SIG-M5 (cell line): Measurements from ENCODE around the gene INHBA.

Source experiments
- DNase-seq: peaks from one replicate; lab custom pipeline; 2025; lab: John Stamatoyannopoulos, UW

Gene INHBA

GRCh38 chr7:41688906-41689305 lies 14.0 kb downstream of the INHBA start:
- DNase-seq = no peak

DNA sequence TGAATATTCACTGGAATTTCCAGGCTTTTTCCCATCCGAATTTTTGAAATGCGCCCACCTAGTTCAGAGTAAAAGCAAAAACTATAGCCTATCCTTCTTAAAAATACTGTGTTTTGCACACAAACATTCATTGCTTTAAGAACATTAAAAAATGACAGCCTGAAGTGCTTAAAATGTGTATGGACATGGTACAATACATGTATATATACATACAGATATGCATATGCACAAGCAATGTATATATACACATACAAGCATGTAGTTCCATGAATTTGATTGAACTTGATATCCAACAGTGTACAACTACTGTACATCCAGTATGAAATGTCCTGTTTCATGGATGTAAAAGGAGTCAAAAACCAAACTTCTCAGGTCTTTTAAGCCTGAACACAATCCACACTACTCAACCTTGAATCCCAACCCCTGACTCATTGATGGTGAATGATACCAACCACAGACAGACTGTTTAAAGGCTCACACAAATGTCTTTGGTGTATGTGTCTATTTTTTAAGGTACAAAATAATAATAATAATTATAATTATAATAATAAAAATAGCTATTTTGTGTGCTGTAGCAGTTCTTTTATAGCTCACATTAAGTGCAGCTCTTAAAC lies 14.8 kb downstream of the INHBA start:
- DNase-seq = no peak

DNA sequence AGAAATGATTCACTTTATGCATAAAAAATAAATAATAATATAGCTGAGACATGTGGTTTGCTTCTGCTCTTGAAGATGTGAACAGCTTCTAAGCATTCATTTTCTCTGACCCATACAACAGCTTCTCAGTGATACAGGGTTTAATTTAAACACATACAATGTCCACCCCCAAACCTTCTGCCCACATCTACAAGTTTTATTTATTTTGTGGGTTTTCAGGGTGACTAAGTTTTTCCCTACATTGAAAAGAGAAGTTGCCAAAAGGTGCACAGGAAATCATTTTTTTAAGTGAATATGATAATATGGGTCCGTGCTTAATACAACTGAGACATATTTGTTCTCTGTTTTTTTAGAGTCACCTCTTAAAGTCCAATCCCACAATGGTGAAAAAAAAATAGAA lies 17.2 kb downstream of the INHBA start:
- DNase-seq = no peak

- no peak for DNase-seq
Observed at GRCh38 chr7:41682422-41682821, 20.5 kb downstream of the INHBA start.

GRCh38 chr7:41679566-41679965 lies 23.3 kb downstream of the INHBA start:
- no peak for DNase-seq

DNA sequence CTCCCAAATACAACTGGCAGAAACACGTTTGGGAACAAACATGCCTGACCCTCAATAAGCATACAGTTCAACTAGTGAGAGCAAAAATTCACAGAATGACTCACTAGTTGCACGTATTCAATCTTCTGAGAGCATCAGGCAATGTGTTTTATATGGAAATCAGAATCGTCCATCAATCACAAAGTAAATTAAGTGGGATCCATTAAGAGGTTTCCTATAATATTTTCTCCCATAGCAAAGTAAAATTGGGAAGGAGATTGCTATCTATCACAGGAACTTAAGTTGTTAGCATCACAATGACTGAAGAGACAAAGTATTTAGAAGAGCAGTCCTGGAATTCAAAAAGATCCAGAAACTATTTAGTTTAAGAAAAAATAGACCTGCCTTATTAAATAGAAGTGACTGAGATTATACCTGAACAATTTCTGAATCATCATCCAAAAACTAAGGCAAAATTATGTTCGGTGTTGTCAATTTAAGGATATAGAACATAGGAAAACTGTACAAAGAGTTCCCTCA lies 28.3 kb downstream of the INHBA start:
- no peak for DNase-seq

GRCh38 chr7:41661596-41661995 lies 41.3 kb downstream of the INHBA start:
- DNase-seq = no peak

DNA sequence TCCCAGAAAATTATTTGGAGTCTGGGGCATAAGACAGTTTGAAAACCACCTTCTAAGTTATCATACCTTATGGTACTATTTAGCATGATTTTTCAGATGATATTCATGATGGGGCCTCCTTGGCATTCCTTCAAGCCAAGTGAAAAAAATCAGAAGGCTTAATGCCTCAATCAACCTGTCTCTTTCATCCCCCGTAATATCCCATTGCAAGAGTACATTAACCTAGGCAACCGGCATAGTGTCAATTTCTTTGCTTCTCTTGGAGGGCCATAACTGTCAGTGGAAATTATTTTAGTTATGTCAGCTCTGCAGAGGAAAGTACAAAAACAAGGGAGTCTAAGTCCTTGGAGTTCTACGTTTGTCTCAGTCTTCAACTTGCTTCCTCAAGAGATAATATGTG lies 43.4 kb downstream of the INHBA start:
- DNase-seq = no peak

- DNase-seq = no peak
Observed at GRCh38 chr7:41656366-41656765, 46.5 kb downstream of the INHBA start.

- no peak for DNase-seq
Observed at GRCh38 chr7:41655426-41655825, 47.5 kb downstream of the INHBA start.

DNA sequence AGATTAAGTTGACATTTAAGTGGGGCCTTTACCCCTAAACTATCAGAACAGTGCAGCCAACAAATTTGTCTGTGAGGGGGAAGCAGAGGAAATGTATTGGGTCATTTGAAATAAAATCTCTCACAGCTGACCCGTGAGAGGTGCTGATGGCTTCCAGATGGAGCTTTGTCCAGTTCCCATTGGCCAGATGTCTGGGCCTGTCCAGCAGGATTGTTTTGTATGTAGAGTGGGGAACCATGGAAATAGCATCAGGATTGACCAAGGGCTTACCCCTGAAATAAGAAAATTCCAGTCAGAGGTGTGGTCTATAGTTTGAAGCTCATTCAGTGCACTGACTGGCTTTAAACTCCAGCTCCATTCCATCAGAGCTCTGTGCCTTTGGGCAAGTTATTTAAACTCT lies 50.6 kb downstream of the INHBA start:
- no peak for DNase-seq

DNA sequence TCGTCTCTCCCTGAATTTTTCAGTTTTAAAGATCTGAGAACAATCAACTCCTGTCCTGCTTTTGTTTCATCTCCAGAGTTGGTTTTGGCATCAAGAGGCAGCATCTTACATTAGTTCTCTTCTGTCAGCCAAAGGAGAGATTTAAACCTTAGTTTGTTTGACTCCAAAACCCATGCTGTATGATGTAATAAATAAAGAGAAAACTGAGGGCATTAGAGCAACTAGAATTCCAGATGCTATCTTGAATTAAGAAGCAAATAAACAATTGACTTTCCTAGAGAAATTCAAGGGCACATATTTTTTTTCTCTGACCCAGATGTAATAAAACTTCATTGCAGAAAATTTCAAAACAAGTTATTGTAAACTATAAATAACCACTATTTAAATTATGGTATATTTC lies 54.4 kb downstream of the INHBA start:
- no peak for DNase-seq

DNA sequence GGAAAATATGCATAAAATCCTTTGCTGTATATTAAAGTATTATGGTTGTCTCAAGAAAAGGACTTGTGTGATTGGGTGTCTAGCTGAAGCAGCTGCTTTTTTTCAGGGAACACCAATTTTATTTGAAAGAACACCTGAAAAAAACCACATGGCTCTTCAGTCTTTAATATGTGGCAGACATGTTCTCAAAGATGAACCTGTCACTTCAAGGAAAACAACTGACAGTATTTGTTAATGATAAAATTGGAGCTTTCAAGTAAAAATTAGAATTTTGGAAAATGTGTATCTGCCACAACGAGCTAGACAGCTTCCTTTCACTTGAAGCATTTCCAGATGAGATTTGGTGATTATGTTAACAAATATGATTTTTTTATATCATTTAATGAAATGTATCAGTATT lies 59.3 kb downstream of the INHBA start:
- DNase-seq = no peak

- DNase-seq = no peak
Observed at GRCh38 chr7:41641665-41642014, 61.2 kb downstream of the INHBA start.

DNA sequence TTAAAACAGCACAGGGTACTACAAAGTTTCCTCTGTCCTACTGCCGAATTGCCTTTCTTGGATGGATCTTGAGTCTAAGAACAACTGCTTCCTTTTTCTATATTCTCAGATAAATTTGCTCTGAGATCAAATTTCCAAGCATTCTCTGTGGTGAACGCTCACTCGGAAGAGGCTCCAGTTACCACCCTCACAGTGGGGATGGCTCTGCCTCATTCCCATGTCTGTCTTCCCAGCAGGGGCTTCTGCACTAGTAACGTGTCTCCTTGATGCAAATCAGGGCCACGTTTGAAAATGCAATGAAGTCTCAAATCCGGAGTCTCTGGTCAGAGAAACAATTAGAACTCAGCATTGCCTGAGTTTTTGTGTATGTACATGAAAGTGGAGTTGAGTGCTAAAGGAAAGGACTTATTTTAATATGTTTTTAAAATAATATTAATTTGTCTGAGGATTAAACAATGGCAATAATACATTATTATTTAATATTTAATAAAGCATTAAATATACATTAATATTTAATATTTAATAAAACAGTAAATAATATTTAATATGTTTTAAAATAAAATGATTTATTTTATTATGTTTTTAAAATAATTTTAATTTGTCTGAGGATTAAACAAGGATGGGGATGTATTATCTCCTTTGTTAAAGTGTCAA lies 61.8 kb downstream of the INHBA start:
- DNase-seq = no peak

DNA sequence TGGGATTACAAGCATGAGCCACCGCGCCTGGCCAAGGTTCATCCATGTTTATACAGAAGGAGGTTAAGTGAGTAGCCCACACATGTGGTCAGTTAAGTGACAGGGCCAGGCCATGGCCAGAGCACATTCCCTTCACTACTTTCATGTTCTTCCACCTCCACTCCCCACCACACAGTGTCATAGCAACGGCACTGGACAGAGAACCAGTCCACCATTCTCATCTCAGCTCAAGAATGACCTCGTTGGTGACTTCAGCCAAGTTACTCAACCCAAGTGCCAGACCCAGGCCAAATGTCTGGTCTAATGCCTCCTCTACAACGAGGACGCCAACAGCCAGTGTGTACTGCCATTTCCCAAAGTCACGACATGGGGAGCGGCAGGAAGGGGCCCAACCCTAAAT lies 62.4 kb downstream of the INHBA start:
- DNase-seq = no peak

DNA sequence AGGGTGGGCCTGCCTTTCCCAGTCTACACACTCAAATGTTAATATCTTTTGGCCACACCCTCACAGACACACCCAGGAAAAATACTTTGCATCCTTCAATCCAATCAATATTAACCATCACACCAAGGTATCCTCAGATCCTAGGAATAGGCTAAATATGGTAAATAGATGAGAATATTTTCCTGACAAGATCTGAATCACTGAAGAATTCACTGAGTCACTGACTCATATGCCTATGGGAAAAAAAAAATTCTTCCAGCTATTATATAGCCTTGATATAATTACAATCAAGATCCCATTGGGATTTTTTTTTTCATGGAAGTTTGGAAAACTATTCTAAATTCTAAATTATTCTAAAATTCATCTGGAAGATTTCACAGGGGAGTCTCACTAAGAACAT lies 65.8 kb downstream of the INHBA start:
- DNase-seq = no peak
